Stimulated activated CD4-positive, alpha-beta T cell treated with anti-CD3 and anti-CD28 coated beads, Interleukin-1b, Interleukin-23, amount 100 ng/mL, for 48 hours (primary cell): ENCODE measurements around the gene APBA1.

ENCODE experiments used
- DNase-seq: peaks from one replicate; pipeline ENCODE4 v3.0.0-alpha.2; 2020

The APBA1 gene

GRCh38 chr9:69573651-69574050 lies 98.5 kb downstream of the APBA1 start:
- DNase-seq: no peak

- no peak for DNase-seq
Measured at GRCh38 chr9:69572611-69573010, 99.6 kb downstream of the APBA1 start.

GRCh38 chr9:69571032-69571431 lies 101.1 kb downstream of the APBA1 start:
- DNase-seq: no peak

GRCh38 chr9:69569738-69570451 lies 102.3 kb downstream of the APBA1 start:
- no peak for DNase-seq

- DNase-seq: no peak
Measured at GRCh38 chr9:69564557-69564956, 107.6 kb downstream of the APBA1 start.

- DNase-seq: no peak
Measured at GRCh38 chr9:69559126-69559525, 113.0 kb downstream of the APBA1 start.

- no peak for DNase-seq
Measured at GRCh38 chr9:69556707-69557106, 115.5 kb downstream of the APBA1 start.

- DNase-seq: no peak
Measured at GRCh38 chr9:69555802-69556201, 116.4 kb downstream of the APBA1 start.

- DNase-seq: no peak
Measured at GRCh38 chr9:69554945-69555344, 117.2 kb downstream of the APBA1 start.

GRCh38 chr9:69549310-69550202 lies 122.6 kb downstream of the APBA1 start:
- DNase-seq: peak; percentile 29

GRCh38 chr9:69548681-69549080 lies 123.5 kb downstream of the APBA1 start:
- DNase-seq: no peak

GRCh38 chr9:69546265-69546664 lies 125.9 kb downstream of the APBA1 start:
- DNase-seq: no peak

- DNase-seq: no peak
Measured at GRCh38 chr9:69542942-69543704, 129.0 kb downstream of the APBA1 start.

- DNase-seq: no peak
Measured at GRCh38 chr9:69542058-69542457, 130.1 kb downstream of the APBA1 start.

- no peak for DNase-seq
Measured at GRCh38 chr9:69535911-69536310, 136.3 kb downstream of the APBA1 start.

- DNase-seq: no peak
Measured at GRCh38 chr9:69535286-69535832, 136.8 kb downstream of the APBA1 start.

GRCh38 chr9:69532396-69532795 lies 139.8 kb downstream of the APBA1 start:
- DNase-seq: no peak

GRCh38 chr9:69527454-69527853 lies 144.7 kb downstream of the APBA1 start:
- no peak for DNase-seq

- DNase-seq: no peak
Measured at GRCh38 chr9:69526699-69527098, 145.5 kb downstream of the APBA1 start.

- DNase-seq: no peak
Measured at GRCh38 chr9:69519470-69520240, 152.5 kb downstream of the APBA1 start.

- no peak for DNase-seq
Measured at GRCh38 chr9:69516353-69517322, 155.5 kb downstream of the APBA1 start.
